Cardiac fibroblast (primary cell): Measurements from ENCODE around the gene GLT8D2.

Experiments used
- DNase-seq, 2 donors: peaks; one replicate each; pipeline versions ENCODE4 v3.0.0 to v3.0.0-alpha.2; 2010; ENCODE audit warnings: low read depth in 2 of 2
- H3K4me3 ChIP-seq, 2 donors: replicated peaks in 1 of 2; 1 replicate in 1 of 2; 2 replicates in 1 of 2; pipeline ENCODE4 v1.5.1; 2011; ENCODE audit warnings: low read depth in 2 of 2, low read length in 2 of 2, mild to moderate bottlenecking in 2 of 2, moderate library complexity in 1 of 2
- TF ChIP-seq, protein P1 (sequence below): IDR thresholded peaks from one replicate; pipeline ENCODE4 v1.5.1; 2011; ENCODE audit warnings: low read depth, mild to moderate bottlenecking, low read length, inconsistent platforms

The GLT8D2 gene

DNA sequence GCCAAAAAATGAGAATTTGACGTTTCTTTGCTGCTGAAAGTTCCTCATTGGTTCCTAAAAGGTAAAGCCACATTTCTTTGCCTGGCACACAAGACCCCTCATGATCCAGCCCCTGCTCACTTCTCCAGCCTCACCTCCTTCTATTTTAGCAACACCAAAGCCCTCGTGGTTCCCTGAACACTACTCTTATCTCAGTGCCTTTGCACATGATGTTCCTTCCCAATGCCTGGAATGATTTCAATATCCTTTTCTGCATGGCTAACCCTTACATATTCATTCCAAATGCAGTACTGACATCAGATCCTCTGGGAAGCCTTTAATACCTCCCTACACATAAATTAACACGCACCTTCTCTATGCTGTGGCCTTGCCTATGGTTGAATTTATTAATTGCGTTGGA, 39.9 kb downstream of the GLT8D2 start:
- H3K4me3 ChIP-seq = no peak overlapping the region
- TF ChIP-seq, protein P1, sequence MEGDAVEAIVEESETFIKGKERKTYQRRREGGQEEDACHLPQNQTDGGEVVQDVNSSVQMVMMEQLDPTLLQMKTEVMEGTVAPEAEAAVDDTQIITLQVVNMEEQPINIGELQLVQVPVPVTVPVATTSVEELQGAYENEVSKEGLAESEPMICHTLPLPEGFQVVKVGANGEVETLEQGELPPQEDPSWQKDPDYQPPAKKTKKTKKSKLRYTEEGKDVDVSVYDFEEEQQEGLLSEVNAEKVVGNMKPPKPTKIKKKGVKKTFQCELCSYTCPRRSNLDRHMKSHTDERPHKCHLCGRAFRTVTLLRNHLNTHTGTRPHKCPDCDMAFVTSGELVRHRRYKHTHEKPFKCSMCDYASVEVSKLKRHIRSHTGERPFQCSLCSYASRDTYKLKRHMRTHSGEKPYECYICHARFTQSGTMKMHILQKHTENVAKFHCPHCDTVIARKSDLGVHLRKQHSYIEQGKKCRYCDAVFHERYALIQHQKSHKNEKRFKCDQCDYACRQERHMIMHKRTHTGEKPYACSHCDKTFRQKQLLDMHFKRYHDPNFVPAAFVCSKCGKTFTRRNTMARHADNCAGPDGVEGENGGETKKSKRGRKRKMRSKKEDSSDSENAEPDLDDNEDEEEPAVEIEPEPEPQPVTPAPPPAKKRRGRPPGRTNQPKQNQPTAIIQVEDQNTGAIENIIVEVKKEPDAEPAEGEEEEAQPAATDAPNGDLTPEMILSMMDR = no peak
- DNase-seq = no peak

DNA sequence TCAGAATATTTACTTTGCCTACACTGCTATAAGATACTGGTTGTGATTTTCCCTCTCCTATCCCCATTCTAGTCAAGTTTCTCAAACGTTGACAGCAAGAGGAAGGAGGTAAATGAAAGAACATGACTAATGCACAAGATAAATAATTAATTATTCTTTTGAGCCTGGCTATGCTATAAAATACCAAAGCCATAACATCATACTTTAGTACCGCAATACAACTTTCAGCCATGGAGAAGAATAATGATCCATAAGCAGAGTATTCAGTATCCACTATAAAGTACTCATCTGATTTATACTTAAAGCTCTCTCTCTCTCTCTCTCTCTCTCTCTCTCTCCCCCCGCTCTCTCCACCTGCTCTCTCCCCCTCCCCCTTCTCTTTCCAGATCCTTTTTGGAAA, 43.1 kb downstream of the GLT8D2 start:
- TF ChIP-seq, protein P1 = no peak
- peak; percentile 63 to 78 for DNase-seq
- H3K4me3 ChIP-seq = no peak overlapping the region

- TF ChIP-seq, protein P1 = no peak
- no peak overlapping the region for H3K4me3 ChIP-seq
- no peak for DNase-seq
These were observed 46.4 kb downstream of the GLT8D2 start for GRCh38 chr12:104003596-104003995.

DNA sequence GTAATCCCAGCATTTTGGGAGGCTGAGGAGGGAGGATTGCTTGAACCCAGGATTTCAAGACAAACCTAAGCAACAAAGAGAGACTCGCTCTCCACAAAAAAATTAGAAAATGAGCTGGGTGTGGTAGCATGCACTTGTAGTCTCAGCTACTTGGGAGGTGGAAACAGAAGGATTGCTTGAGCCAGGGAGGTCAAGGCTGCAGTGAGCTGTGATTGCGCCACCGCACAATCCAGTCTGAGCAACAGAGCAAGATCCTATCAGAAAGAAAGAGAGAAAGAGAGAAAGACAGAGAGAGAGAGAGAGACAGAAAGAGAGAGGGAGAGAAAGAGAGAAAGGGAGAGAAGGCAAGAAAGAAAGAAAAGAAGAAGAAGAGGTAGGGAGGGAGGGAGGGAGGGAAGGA, 47.3 kb downstream of the GLT8D2 start:
- TF ChIP-seq, protein P1 = no peak
- H3K4me3 ChIP-seq = no peak overlapping the region
- no peak for DNase-seq

DNA sequence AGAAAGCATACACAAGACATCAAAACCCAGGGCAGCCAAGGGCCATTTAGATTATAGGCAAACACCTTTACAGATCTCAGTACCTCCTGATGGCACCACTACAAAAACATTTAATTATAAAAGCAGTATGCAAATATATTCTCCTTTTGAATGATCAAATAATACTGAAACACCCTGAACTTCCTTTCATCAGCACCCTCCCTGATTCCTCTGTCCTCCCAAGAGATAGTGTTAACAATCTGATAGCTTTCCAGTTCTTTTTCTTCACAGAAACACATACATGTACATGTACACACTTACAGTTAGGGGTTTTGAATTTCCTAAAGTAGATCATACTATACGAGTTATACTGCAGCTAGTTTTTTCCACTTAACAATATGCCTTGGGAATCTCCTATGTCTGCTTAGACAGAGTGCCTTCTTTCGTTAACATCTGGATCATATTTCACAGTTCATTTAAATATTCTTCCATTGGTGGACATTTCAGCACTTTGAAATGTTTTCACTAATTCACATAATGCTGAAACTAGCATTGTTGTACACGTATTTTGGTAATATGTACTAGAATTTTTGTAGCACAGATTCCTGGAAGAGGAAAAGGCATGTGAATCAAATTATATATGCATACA, 49.1 kb downstream of the GLT8D2 start:
- H3K4me3 ChIP-seq = no peak overlapping the region
- no peak for DNase-seq
- TF ChIP-seq, protein P1 = no peak

GRCh38 chr12:103998976-103999375, 51.0 kb downstream of the GLT8D2 start:
- TF ChIP-seq, protein P1 = no peak

More at GRCh38 chr12:103998976-103999375, 51.0 kb downstream of the GLT8D2 start:
- DNase-seq = no peak
- no peak overlapping the region for H3K4me3 ChIP-seq
